ENCODE data around the gene MBNL1.

MBNL1 gene

GRCh38 chr3:152480282-152480953, 211.7 kb downstream of the MBNL1 start:
- no peak for DNase-seq (ENCODE audit: low read depth, low spot score)

- DNase-seq (ENCODE audit: low read depth, low spot score), result no peak
Observed at GRCh38 chr3:152486364-152486763, 217.6 kb downstream of the MBNL1 start.

- no peak for DNase-seq (ENCODE audit: low read depth, low spot score)
Observed at GRCh38 chr3:152488449-152488848, 219.7 kb downstream of the MBNL1 start.

GRCh38 chr3:152491922-152492321, 223.2 kb downstream of the MBNL1 start:
- DNase-seq (ENCODE audit: low read depth, low spot score), result no peak

GRCh38 chr3:152496286-152496685, 227.6 kb downstream of the MBNL1 start:
- no peak for DNase-seq (ENCODE audit: low read depth, low spot score)

GRCh38 chr3:152496716-152497115, 228.0 kb downstream of the MBNL1 start:
- DNase-seq (ENCODE audit: low read depth, low spot score), result no peak

GRCh38 chr3:152497457-152497856, 228.7 kb downstream of the MBNL1 start:
- no peak for DNase-seq (ENCODE audit: low read depth, low spot score)

GRCh38 chr3:152497890-152498289, 229.2 kb downstream of the MBNL1 start:
- DNase-seq (ENCODE audit: low read depth, low spot score), result no peak

- no peak for DNase-seq (ENCODE audit: low read depth, low spot score)
Observed at GRCh38 chr3:152499791-152500385, 231.2 kb downstream of the MBNL1 start.

- DNase-seq (ENCODE audit: low read depth, low spot score), result no peak
Observed at GRCh38 chr3:152505926-152506325, 237.2 kb downstream of the MBNL1 start.

- DNase-seq (ENCODE audit: low read depth, low spot score), result no peak
Observed at GRCh38 chr3:152508705-152509104, 240.0 kb downstream of the MBNL1 start.

GRCh38 chr3:152511904-152512303, 243.2 kb downstream of the MBNL1 start:
- no peak for DNase-seq (ENCODE audit: low read depth, low spot score)

- DNase-seq (ENCODE audit: low read depth, low spot score), result no peak
Observed at GRCh38 chr3:152513301-152513960, 244.7 kb downstream of the MBNL1 start.

All from activated naive CD8-positive, alpha-beta T cell treated with anti-CD3 and anti-CD28 coated beads, Interleukin-2, amount 50 U/mL, for 16 hours (primary cell).